GM13976 (cell line): Measurements from ENCODE around the gene CSAD.

Experiments
- DNase-seq: peaks from one replicate; pipeline ENCODE4 v3.0.0; 2012; ENCODE audit warnings: low spot score
- in situ Hi-C: fragments of 300-500 bp; cut with MboI; formaldehyde crosslinking; loops from one replicate; pipeline ENCODE4 v1.12.0; 2022; ENCODE audit warnings: low sequenced_read_pairs, mixed read lengths, inconsistent platforms; ENCODE audit not compliant: unreplicated experiment
- TF ChIP-seq, protein P1 (sequence below): IDR thresholded peaks from 2 replicates; pipeline ENCODE4 v1.5.1; 2012; ENCODE audit warnings: borderline replicate concordance, mild to moderate bottlenecking; ENCODE audit not compliant: insufficient read depth; ENCODE audit errors: extremely low read depth, missing control alignments, control extremely low read depth

The CSAD gene

DNA sequence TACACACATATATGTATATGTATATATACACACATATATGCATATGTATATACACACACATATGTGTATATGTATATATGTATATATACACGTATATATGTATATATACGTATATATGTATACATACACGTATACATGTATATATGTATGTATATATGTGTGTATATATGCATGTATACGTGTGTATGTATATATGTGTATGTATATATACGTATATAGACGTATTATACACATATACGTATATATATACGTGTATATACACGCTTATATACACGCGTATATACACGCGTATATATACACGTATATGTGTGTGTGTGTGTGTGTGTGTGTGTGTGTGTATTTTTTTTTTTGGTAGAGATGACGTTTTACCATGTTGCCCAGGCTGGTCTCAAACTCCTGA, 33.1 kb downstream of the CSAD start:
- TF ChIP-seq, protein P1, sequence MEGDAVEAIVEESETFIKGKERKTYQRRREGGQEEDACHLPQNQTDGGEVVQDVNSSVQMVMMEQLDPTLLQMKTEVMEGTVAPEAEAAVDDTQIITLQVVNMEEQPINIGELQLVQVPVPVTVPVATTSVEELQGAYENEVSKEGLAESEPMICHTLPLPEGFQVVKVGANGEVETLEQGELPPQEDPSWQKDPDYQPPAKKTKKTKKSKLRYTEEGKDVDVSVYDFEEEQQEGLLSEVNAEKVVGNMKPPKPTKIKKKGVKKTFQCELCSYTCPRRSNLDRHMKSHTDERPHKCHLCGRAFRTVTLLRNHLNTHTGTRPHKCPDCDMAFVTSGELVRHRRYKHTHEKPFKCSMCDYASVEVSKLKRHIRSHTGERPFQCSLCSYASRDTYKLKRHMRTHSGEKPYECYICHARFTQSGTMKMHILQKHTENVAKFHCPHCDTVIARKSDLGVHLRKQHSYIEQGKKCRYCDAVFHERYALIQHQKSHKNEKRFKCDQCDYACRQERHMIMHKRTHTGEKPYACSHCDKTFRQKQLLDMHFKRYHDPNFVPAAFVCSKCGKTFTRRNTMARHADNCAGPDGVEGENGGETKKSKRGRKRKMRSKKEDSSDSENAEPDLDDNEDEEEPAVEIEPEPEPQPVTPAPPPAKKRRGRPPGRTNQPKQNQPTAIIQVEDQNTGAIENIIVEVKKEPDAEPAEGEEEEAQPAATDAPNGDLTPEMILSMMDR, result no peak
- no peak for DNase-seq
- in situ Hi-C loops, result no loop called here

DNA sequence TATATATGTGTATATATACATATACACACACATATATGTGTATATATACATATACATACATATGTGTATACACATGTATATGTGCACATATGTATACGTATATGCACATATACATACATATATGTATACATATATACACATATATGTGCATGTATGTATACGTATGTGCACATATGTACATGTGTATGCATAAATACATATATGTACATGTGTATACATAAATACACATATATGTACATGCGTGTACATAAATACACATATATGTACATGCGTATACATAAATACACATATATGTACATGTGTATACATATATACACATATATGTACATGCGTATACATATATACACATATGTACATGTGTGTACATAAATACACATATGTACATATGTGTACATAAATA, 33.5 kb downstream of the CSAD start:
- in situ Hi-C loops, result no loop called here
- TF ChIP-seq, protein P1, result no peak

DNA sequence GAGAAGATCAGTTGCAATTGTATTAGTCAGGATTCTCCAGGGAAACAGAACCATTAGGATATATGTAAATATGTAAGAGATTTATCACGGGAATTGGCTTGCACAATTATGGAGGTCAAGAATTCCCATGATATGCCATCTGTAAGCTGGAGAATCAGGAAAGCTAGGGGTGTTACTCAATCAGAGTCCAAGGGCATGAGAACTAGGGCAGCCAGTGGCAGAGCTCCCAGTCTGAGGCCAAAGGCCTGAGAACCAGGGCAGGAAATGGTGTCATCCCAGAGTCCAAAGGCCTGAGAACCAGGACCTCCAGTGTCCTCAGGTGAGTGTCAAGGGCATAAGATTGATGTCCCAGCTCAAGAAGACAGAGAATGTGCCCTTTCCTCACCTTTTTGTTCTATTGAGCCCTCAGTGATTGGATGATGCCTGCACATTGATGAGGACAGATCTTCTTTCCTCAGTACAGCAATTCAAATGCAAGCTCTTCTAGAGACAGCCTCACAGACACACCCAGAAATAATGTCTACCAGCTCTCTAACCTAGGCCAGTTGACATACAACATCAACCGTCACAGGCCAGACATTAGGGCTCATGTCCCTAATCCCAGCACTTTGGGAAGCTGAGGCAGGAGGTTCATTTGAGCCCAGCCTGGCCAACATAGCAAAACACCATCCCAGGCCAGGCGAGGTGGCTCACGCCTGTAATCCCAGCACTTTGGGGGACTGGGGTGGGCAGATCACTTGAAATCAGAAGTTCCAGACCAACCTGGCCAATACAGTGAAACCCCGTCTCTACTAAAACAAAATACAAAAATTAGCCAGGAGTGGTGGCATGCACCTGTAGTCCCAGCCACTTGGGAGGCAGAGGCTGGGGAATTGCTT, 35.1 kb downstream of the CSAD start:
- in situ Hi-C loops, result no loop called here
- no peak for DNase-seq

More for the DNA sequence above, 33.5 kb downstream of the CSAD start:
- DNase-seq, result no peak

GRCh38 chr12:53143355-53143754, 37.4 kb downstream of the CSAD start:
- TF ChIP-seq, protein P1, result no peak
- in situ Hi-C loops, result no loop called here
- DNase-seq, result no peak

More for the DNA sequence above, 35.1 kb downstream of the CSAD start:
- TF ChIP-seq, protein P1, result no peak

DNA sequence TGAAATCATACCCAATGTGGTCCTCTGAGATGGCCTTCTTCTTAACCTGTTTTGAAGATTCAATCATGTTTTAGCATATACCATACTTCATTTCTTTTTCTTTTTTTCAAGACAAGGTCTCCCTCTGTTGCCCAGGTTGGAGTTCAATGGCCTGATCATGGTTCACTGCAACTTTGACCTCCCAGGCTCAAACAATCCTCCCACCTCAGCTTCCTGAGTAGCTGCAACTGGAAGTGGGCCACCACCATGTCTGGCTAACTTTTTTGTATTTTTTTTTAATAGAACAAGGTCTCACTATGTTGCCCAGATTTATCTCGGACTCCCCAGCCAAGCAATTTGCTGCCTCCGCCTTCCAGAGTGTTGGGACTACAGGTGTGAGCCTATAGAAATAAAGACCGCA, 47.0 kb downstream of the CSAD start:
- no peak for DNase-seq
- in situ Hi-C loops, result no loop called here
- TF ChIP-seq, protein P1, result no peak

DNA sequence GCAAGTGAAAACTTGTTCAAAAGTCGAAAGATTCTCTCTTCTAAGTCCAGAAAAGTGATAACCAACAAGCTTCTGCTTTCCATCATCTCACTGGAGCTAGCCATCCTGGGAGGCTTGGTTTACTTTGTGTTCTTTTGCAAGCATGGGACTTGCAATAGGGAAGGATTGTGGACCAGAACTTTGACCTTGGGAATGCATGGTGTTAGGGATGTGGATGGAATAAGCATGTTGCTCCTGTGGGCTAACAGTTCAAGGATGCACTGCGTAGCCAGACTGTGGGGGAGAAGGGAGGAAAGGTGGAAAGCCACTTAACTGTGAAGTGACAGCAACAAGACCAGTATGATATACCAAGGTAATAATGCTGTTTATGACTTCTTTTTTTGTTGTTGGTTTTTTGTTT, 48.9 kb downstream of the CSAD start:
- TF ChIP-seq, protein P1, result no peak
- DNase-seq, result no peak
- in situ Hi-C loops, result no loop called here
